GM18502 (cell line): ENCODE measurements around the gene ACOX3.
"Not testable (repeated sequence)": the region's sequence is repeated elsewhere in the genome, so short reads cannot be mapped to it uniquely, and the experiment has no call there.

ENCODE experiments used
- ATAC-seq: cut with Tn5 transposase; IDR thresholded peaks from one replicate; pipeline ENCODE4 v1.9.1; 2021; ENCODE audit warnings: mild to moderate bottlenecking; ENCODE audit not compliant: unreplicated experiment, poor library complexity

ACOX3 gene

GRCh38 chr4:8409264-8410065 lies 31.1 kb downstream of the ACOX3 start:
- no peak for ATAC-seq

- ATAC-seq, result no peak
These were observed 32.8 kb downstream of the ACOX3 start for GRCh38 chr4:8407756-8408155.

- no peak for ATAC-seq
These were observed 33.2 kb downstream of the ACOX3 start for GRCh38 chr4:8407316-8407715.

GRCh38 chr4:8406887-8407286 lies 33.6 kb downstream of the ACOX3 start:
- not testable (repeated sequence) for ATAC-seq

- ATAC-seq, result no peak
These were observed 35.0 kb downstream of the ACOX3 start for GRCh38 chr4:8405516-8405875.

GRCh38 chr4:8404791-8405515 lies 35.6 kb downstream of the ACOX3 start:
- no peak for ATAC-seq

GRCh38 chr4:8403976-8404375 lies 36.5 kb downstream of the ACOX3 start:
- ATAC-seq, result no peak

GRCh38 chr4:8403173-8403753 lies 37.3 kb downstream of the ACOX3 start:
- ATAC-seq, result no peak

- no peak for ATAC-seq
These were observed 37.9 kb downstream of the ACOX3 start for GRCh38 chr4:8402640-8403039.

- ATAC-seq, result no peak
These were observed 38.3 kb downstream of the ACOX3 start for GRCh38 chr4:8402181-8402597.

GRCh38 chr4:8401665-8402064 lies 38.9 kb downstream of the ACOX3 start:
- no peak for ATAC-seq

GRCh38 chr4:8400632-8401325 lies 39.7 kb downstream of the ACOX3 start:
- ATAC-seq, result no peak

- no peak for ATAC-seq
These were observed 41.2 kb downstream of the ACOX3 start for GRCh38 chr4:8399298-8399697.

GRCh38 chr4:8398347-8398746 lies 42.2 kb downstream of the ACOX3 start:
- ATAC-seq, result no peak

- ATAC-seq, result no peak
These were observed 43.6 kb downstream of the ACOX3 start for GRCh38 chr4:8396762-8397406.

GRCh38 chr4:8395504-8396296 lies 44.8 kb downstream of the ACOX3 start:
- ATAC-seq, result no peak

GRCh38 chr4:8394806-8395205 lies 45.7 kb downstream of the ACOX3 start:
- no peak for ATAC-seq

- ATAC-seq, result no peak
These were observed 46.4 kb downstream of the ACOX3 start for GRCh38 chr4:8394061-8394519.

- ATAC-seq, result no peak
These were observed 46.9 kb downstream of the ACOX3 start for GRCh38 chr4:8393593-8394038.
